Stimulated activated CD4-positive, alpha-beta T cell treated with anti-CD3 and anti-CD28 coated beads, TNF-alpha, amount 100 ng/mL, for 24 hours (primary cell): ENCODE results near the gene AP5M1.
A peak's percentile ranks its signal among the peaks of the same experiment; 100 is the strongest.
"Not testable (repeated sequence)": the region's sequence is repeated elsewhere in the genome, so short reads cannot be mapped to it uniquely, and the experiment has no call there.

Experiments used
- DNase-seq, 3 experiments: peaks; one replicate each; pipeline ENCODE4 v3.0.0-alpha.2; 2020; ENCODE audit warnings: low read depth in 3 of 3

The AP5M1 gene

DNA sequence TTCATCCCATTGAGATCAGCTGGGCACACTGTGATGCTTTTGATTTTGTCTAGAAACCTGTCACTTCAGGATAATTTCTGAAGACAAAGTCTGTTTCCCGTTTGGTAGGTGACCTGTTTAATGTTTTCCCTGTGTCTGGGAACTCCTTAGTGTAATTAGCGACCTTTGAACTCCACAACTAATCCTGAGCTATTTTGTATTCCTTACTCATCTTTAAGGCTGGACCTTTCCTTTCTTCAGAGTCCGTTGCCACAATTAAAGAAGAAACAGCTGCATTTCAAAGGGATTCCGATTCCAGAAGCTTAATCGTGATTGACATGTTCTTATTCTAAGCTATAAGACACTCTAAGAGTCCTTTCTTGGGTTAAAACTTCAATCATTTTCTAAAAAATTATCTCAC, 22.0 kb downstream of the AP5M1 start:
- DNase-seq, result no peak

DNA sequence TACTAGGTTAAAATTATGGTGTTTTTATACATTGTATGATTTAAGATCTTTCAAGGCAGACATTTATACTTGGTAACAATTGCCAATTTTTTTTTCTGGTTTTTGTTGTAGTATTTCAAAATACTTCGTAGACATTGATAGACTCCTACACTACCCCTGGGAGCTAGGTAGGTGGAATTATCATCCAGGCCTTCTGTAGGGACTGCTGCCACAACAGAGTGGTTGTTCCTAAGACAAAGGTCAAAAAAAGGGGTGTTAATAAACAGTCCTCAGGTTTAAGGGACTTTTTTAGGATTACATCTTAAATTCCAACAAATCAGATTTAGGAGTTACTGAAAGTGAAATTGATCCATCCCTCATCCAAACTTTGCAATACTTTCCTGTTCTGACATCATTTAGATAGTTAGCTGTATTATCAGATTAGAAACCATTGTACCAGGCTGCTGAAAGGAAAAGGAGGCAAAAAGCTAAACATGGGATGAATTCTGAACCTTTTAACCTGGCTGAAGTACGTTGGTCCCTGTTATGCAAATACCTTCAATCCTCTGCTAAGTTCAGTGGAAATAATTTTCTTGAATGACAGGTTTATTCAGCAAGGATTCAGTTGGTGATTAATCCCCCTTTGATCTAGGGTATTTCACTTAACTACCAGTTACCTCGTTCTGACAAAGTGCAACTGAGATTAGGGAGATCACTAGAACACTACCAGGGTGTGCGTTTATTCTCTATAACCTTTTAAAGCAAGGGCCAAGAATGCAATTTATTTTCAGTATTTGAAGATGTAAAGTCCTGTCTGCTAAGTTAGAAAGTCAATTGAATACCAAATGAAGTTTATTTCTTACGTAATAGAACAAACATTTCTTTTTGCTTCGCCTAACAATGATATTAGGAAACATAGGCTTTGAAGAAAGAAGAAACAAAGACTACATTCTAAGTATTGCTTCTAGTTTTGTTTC, 23.2 kb downstream of the AP5M1 start:
- no peak for DNase-seq

DNA sequence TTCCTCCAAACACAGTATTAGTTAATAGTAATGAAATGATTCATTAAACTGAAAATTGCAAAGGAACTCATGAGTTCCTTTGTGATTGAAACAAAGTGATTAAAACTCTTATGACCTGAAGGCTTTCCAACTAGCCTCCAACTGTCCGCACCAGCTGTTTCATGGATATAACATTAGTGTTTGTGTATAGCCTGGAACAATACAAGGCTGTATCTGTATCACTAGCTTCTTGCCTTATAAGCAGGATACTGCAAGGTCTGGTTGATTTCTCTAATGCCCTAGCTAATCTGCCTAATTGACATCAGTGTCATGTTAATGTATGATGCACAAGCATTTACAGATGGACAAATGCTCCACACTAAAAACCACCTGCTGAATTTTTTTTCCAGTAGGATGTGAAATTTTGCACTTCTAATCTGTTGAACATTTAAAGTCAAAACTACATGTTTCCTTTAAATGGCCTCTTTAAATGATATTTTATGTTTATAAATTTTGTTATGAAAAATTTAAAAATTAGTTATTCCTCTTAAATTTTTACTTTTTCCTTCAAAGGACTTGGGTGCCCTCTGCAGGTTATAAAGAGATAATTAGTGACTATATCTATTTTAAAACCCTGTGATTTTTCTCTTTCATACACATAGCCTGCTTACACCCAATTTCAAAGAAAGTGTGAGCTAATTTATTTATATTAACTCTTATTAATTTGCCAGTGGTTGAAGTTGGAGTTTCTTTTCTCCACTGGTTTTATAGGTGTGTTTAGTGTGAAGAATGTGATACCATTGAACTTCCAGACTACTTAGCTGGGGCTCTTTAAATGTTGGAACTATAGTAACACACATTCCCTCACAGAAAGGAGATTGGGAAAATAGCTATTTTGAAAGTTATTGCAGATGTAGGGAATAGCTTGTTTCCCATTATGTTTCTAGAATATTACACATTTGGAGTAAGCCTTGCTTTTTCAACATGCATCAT, 25.4 kb downstream of the AP5M1 start:
- DNase-seq, result no peak

GRCh38 chr14:57295239-57295638, 26.5 kb downstream of the AP5M1 start:
- no peak for DNase-seq

GRCh38 chr14:57297852-57298251, 29.1 kb downstream of the AP5M1 start:
- no peak for DNase-seq

- no peak for DNase-seq
These were observed 30.7 kb downstream of the AP5M1 start for GRCh38 chr14:57299511-57299910.

DNA sequence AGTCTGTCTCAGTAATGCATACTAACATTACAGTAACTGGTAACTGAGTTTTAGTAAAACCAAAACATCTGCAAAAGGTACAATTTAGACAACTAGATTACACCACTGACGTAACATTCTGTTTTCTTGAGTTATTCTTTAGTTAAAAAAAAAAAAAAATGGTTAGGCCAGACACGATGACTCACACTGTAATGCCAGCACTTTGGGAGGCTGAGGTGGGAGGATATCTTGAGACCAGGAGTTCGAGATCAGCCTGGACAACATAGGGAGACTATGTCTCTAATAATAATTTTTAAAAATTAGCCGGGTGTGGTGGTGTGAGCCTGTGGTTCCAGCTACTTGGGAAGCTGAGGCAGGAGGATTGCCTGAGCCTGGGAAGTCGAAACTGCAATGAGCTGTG, 34.1 kb downstream of the AP5M1 start:
- DNase-seq, result no peak

GRCh38 chr14:57314396-57315089, 45.8 kb downstream of the AP5M1 start:
- no peak for DNase-seq

- peak; percentile 53 to 66 (median 57) for DNase-seq
These were observed 48.6 kb downstream of the AP5M1 start for GRCh38 chr14:57317248-57317833.

- DNase-seq, result no peak
These were observed 50.9 kb downstream of the AP5M1 start for GRCh38 chr14:57319636-57320192.

DNA sequence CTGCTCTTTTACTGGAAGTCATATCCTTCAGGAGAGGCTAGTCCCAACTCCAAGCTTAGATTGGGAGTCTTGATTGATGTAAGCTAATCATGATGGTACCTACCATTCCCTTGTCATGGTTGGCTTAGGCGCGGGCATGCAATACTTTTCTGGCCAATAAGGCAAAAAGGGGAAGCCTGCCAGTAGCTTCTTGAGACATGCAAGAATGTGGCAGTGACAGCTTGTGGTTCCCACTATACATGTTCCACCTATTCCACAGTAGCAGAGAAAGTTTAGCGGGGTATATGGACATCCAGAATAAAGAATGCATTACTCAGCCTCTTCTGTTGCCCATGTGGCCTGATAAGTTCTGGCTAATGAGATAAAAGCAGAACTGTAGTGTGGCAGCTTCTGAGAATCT, 55.0 kb downstream of the AP5M1 start:
- no peak for DNase-seq

DNA sequence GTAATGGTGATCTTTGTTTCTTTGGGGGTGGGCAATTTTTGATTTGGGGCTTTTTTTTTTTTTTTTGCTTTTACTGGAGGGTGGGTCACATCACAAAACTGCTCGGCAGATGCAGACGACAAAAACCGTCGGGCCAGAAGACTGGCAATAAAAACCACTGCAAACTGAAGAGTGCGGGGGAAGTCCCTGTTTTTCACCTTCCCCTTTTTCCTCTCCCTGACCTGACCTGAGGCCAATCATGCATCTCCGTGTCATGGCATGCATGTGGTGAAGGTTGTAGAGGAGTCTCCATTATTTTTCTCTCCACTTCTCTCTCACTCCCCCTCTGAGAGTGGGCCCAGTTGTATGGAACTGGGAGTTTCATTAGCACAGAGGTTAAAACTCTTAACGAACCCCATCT, 57.5 kb downstream of the AP5M1 start:
- no peak for DNase-seq

- DNase-seq, result no peak
These were observed 61.1 kb downstream of the AP5M1 start for GRCh38 chr14:57329833-57330232.

DNA sequence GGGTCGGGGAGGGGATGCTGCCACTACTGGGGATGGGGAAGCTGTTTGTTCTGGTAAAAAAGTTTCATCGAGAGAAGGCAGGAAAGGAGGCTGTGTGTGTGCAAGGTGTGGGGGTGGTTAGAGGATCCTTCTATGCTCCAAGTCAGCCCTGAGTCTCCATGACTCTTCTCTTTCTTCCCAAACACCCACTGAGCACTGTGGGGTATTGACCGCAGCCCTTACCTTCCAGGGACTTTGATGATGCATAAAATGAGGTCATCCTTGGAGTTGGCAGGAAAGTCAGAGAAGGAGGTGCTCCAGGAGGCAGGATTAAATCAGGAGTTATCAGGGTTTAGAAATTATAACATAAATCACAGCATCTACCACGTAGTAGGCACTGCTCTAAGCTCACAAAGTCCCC, 63.7 kb downstream of the AP5M1 start:
- not testable (repeated sequence) for DNase-seq

DNA sequence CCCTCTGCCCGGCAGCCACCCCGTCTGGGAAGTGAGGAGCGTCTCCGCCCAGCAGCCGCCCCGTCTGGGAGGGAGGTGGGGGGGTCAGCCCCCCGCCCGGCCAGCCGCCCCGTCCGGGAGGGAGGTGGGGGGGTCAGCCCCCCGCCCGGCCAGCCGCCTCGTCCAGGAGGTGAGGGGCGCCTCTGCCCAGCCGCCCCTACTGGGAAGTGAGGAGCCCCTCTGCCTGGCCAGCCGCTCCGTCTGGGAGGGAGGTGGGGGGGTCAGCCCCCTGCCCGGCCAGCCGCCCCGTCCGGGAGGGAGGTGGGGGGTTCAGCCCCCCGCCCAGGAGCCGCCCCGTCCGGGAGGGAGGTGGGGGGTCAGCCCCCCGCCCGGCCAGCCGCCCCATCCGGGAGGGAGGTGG, 65.0 kb downstream of the AP5M1 start:
- not testable (repeated sequence) for DNase-seq

GRCh38 chr14:57343545-57344297, 75.0 kb downstream of the AP5M1 start:
- DNase-seq, result not testable (repeated sequence)

DNA sequence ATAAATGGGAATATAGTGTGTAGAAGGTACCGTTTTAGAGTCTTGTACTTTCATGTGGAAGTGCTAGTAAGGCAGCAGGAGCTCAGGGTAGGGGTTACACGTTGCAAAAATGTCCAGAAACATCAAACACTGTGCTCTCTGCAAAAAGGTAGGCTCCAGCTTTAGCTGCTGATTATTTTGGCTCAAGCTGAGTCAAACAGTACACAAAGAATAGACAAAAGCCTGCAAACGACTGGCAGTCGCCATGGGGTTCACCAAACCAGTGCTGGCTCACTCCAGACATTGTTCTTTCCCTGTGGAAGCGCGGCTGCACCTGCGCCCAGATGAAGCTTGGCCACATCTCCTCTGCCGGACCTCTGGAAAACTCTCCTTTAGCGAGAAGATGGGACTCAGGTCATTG, 76.3 kb downstream of the AP5M1 start:
- DNase-seq, result no peak

DNA sequence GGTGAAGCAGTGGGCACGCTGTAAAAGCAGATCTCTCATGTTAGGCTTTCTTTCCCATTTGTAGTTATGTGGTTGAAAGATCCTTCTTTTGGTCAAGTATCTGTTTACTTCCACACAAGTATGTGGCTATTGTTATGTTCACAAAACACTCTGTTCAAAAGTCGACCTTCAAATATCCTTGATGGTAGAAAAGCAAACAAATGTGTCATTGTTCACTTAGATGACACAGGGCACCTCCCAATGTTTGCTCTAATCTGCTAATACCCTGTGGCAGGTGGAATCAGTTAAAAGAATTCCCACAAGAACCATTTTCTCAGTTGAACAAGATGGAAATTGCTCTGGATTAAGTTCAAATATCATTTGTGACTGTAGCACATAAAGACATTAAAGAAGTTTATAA, 78.0 kb downstream of the AP5M1 start:
- DNase-seq, result no peak
